ENCODE measurements around the gene FBXO28. TPM values are rescaled to one million over a fixed set of nuclear protein-coding genes. Genes with fewer than 3 reads are reported as not detected.

The FBXO28 gene
- polyA plus RNA-seq, 1 of the 3 experiments (the other 2 are of a cell fraction) = 8.1 TPM

DNA sequence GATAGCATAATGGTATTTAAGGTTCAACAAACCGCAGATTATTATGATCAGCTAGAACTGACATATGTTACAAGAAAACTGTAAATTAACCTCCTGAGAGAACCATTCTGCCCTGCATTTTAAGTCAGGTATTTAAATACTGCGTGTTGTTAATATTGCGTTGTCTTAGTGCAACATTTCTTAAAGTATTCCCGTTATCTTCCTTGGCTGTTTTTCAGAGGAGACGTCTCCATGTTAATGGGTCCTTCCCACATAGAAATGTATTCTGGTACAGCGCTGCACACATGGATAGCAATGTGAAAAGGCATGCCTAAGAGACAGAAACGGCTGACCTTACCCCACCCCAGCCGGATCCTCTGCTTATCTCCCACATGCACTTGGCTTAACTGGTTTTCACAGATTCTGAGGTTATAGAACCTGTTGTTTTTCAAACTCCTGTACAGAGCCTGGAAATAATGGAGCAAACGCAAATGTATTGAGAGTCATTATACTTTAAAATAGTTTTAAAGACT is 46.3 kb downstream of the FBXO28 start:
- Histone ChIP-seq H3K27ac (ENCODE audit: low read depth in 2 of 2, low read length in 1 of 2) (no peak overlapping the region), H4K20me1 (ENCODE audit: insufficient read depth) (no peaks in the 10 kb centered on the region), H3K27me3 (ENCODE audit: insufficient read depth) (no peaks in the 10 kb centered on the region), H3K4me3 (ENCODE audit: low read depth in 2 of 2, low read length in 1 of 2) (no peak overlapping the region), H3K9me3 (no peaks in the 10 kb centered on the region), H3K79me2 (ENCODE audit: insufficient read depth) (no peaks in the 10 kb centered on the region), H3K4me2 (no peak overlapping the region), H3K4me1 (ENCODE audit: control insufficient read depth in 1 of 2, insufficient read depth in 2 of 2, low read depth in 1 of 2, low read length in 1 of 2) (no peaks in the 10 kb centered on the region; a peak in 1 of 4 replicates), H3K9me2 (no peaks in the 10 kb centered on the region), H2AFZ (ENCODE audit: low read depth) (no peak overlapping the region), H3F3A (replicated peaks; ENCODE audit: insufficient read depth) (peaks cover 9% of the 10 kb centered on the region), H3K9ac (no peak overlapping the region), H3K36me3 (replicated peaks in 1 of 2; ENCODE audit: control insufficient read depth in 1 of 2, insufficient read depth in 2 of 2, low read length in 1 of 2) (peaks cover 57 to 63% of the 10 kb centered on the region in 2 experiments)
- no peak for DNase-seq
- no peak for TF ChIP-seq ELF1 (IDR thresholded peaks at IDR 0.05)
- TF ChIP-seq, protein P1, sequence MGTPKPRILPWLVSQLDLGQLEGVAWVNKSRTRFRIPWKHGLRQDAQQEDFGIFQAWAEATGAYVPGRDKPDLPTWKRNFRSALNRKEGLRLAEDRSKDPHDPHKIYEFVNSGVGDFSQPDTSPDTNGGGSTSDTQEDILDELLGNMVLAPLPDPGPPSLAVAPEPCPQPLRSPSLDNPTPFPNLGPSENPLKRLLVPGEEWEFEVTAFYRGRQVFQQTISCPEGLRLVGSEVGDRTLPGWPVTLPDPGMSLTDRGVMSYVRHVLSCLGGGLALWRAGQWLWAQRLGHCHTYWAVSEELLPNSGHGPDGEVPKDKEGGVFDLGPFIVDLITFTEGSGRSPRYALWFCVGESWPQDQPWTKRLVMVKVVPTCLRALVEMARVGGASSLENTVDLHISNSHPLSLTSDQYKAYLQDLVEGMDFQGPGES (IDR thresholded peaks at IDR 0.05; ENCODE audit: low read depth, low read length) = no peak
- no peak for TF ChIP-seq RXRA (IDR thresholded peaks at IDR 0.05; ENCODE audit: borderline replicate concordance, low read depth)
- TF ChIP-seq NRF1 (IDR thresholded peaks at IDR 0.05; ENCODE audit: low read depth, low read length) = no peak
- TF ChIP-seq EP300 (IDR thresholded peaks at IDR 0.05; ENCODE audit: borderline replicate concordance in 1 of 2, low read depth in 1 of 2, low read length in 1 of 2) = no peak
- no peak for TF ChIP-seq MEF2A (IDR thresholded peaks at IDR 0.05; ENCODE audit: borderline replicate concordance, low read depth)
- TF ChIP-seq, protein P2, sequence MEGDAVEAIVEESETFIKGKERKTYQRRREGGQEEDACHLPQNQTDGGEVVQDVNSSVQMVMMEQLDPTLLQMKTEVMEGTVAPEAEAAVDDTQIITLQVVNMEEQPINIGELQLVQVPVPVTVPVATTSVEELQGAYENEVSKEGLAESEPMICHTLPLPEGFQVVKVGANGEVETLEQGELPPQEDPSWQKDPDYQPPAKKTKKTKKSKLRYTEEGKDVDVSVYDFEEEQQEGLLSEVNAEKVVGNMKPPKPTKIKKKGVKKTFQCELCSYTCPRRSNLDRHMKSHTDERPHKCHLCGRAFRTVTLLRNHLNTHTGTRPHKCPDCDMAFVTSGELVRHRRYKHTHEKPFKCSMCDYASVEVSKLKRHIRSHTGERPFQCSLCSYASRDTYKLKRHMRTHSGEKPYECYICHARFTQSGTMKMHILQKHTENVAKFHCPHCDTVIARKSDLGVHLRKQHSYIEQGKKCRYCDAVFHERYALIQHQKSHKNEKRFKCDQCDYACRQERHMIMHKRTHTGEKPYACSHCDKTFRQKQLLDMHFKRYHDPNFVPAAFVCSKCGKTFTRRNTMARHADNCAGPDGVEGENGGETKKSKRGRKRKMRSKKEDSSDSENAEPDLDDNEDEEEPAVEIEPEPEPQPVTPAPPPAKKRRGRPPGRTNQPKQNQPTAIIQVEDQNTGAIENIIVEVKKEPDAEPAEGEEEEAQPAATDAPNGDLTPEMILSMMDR (IDR thresholded peaks at IDR 0.05) = no peak
- no peak for TF ChIP-seq RAD21 (IDR thresholded peaks at IDR 0.05; ENCODE audit: low read length)
- no peak for TF ChIP-seq SMC3 (IDR thresholded peaks at IDR 0.05; ENCODE audit: low read depth, low read length)
- no peak for TF ChIP-seq CHD2 (IDR thresholded peaks at IDR 0.05; ENCODE audit: low read length, partially characterized antibody)
- TF ChIP-seq YY1 (IDR thresholded peaks at IDR 0.05; ENCODE audit: low read depth) = no peak
- TF ChIP-seq JUND (IDR thresholded peaks at IDR 0.05) = no peak
- no peak for TF ChIP-seq FOSL2 (IDR thresholded peaks at IDR 0.05; ENCODE audit: borderline replicate concordance, low read depth)
- TF ChIP-seq POLR2AphosphoS5 (IDR thresholded peaks at IDR 0.05; ENCODE audit: low read depth, low read length) = no peak
- TF ChIP-seq FOXJ3 (CRISPR knock-in tag; IDR thresholded peaks at IDR 0.05) = no peak
- no peak for TF ChIP-seq NFIC (IDR thresholded peaks at IDR 0.05; ENCODE audit: borderline replicate concordance)
- no peak for TF ChIP-seq RCOR1 (IDR thresholded peaks at IDR 0.05; ENCODE audit: low read length)
- TF ChIP-seq, protein P3, sequence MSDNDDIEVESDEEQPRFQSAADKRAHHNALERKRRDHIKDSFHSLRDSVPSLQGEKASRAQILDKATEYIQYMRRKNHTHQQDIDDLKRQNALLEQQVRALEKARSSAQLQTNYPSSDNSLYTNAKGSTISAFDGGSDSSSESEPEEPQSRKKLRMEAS (IDR thresholded peaks at IDR 0.05; ENCODE audit: low read depth) = no peak
- TF ChIP-seq GATA2 (CRISPR knock-in tag; IDR thresholded peaks at IDR 0.05) = no peak
- TF ChIP-seq TAF1 (IDR thresholded peaks at IDR 0.05; ENCODE audit: borderline replicate concordance, low read depth, low read length) = no peak
- POLR2A ChIA-PET = no interaction called here
- CTCF ChIA-PET = no interaction called here
- WGBS (ENCODE audit: low lambda C conversion rate) = 93% methylated on average over 9 of the region's 9 CpGs

Measured in SK-N-SH (cell line).